MM.1S (cell line): ENCODE data around the gene EMILIN2.

Experiments
- CTCF ChIP-seq: fragments of 300-600 bp; sonication (generic); IDR thresholded peaks from 2 replicates; pipeline ENCODE4 v1.5.1; 2016; ENCODE audit warnings: antibody characterized with exemption, low read length, mixed read lengths
- EZH2phosphoT487 ChIP-seq: fragments of 300-600 bp; sonication (generic); IDR thresholded peaks from 2 replicates; pipeline ENCODE4 v1.6.1; 2018; ENCODE audit warnings: antibody characterized with exemption, low read length

GRCh38 chr18:2914881-2915240, 68.1 kb downstream of the EMILIN2 start:
- TF ChIP-seq EZH2phosphoT487, result no peak
- TF ChIP-seq CTCF, result no peak
